ENCODE measurements around the gene NFATC2IP. TPM values are rescaled to one million over a fixed set of nuclear protein-coding genes. Genes with fewer than 3 reads are reported as not detected.

Gene NFATC2IP
- polyA plus RNA-seq, 1 donor (not counting 4 experiments of a cell fraction or from before 2014, with no cell fraction given) = 56.5 TPM

GRCh38 chr16:28902909-28903308 lies 47.8 kb upstream of the NFATC2IP start:
- DNase-seq (ENCODE audit: low read depth, low spot score) (no peak), FAIRE-seq (no peak)
- TF ChIP-seq CTCF (optimal IDR thresholded peaks at IDR 0.05 in 1 of 3, IDR thresholded peaks at IDR 0.05 in 1 of 3, conservative IDR thresholded peaks at IDR 0.05 in 1 of 3; ENCODE audit: extremely low read depth in 1 of 3, insufficient read depth in 2 of 3, low read length in 3 of 3) (no peak), EZH2 (IDR thresholded peaks at IDR 0.05; ENCODE audit: low read length) (no peak)
- Histone ChIP-seq H3K9ac (ENCODE audit: control insufficient read depth, extremely low read depth, insufficient read depth, low read length) (no peak overlapping the region), H3K27ac (ENCODE audit: control insufficient read depth, insufficient read depth, low read length) (no peak overlapping the region), H3K36me3 (ENCODE audit: control insufficient read depth in 2 of 2, extremely low read depth in 1 of 2, insufficient read depth in 2 of 2, low read length in 2 of 2) (peaks cover 0 to 8% of the 10 kb centered on the region in 2 experiments), H3K4me3 (ENCODE audit: control insufficient read depth in 2 of 3, extremely low read depth in 1 of 3, insufficient read depth in 2 of 3, low read depth in 1 of 3, low read length in 3 of 3) (no peak overlapping the region), H3K4me2 (ENCODE audit: control insufficient read depth, extremely low read depth, insufficient read depth, low read depth, low read length) (no peak overlapping the region), H3K27me3 (ENCODE audit: control insufficient read depth, extremely low read depth, insufficient read depth, low read length) (no peaks in the 10 kb centered on the region), H3K9me1 (ENCODE audit: control insufficient read depth, extremely low read depth, insufficient read depth, low read length) (no peaks in the 10 kb centered on the region), H4K20me1 (ENCODE audit: control insufficient read depth, extremely low read depth, insufficient read depth, low read length) (no peaks in the 10 kb centered on the region), H3K9me3 (ENCODE audit: control insufficient read depth, low read depth, low read length) (no peaks in the 10 kb centered on the region), H3K4me1 (ENCODE audit: control insufficient read depth, extremely low read depth, insufficient read depth, low read length) (peaks cover 2% of the 10 kb centered on the region), H3K79me2 (ENCODE audit: control insufficient read depth, insufficient read depth, low read length) (no peaks in the 10 kb centered on the region), H2AFZ (ENCODE audit: control insufficient read depth, low read length) (no peak overlapping the region)
- dilution Hi-C loops (cut with MboI; ENCODE audit: extremely low pct_ligation_motif_present, low sequenced_read_pairs) = no loop called here

GRCh38 chr16:28903344-28904042 lies 47.2 kb upstream of the NFATC2IP start:
- Histone ChIP-seq H4K20me1 (ENCODE audit: control insufficient read depth, extremely low read depth, insufficient read depth, low read length) (no peaks in the 10 kb centered on the region), H3K9me3 (ENCODE audit: control insufficient read depth, low read depth, low read length) (no peaks in the 10 kb centered on the region), H2AFZ (ENCODE audit: control insufficient read depth, low read length) (no peak overlapping the region), H3K4me1 (ENCODE audit: control insufficient read depth, extremely low read depth, insufficient read depth, low read length) (no peaks in the 10 kb centered on the region), H3K36me3 (ENCODE audit: control insufficient read depth in 2 of 2, extremely low read depth in 1 of 2, insufficient read depth in 2 of 2, low read length in 2 of 2) (peaks cover 0 to 12% of the 10 kb centered on the region in 2 experiments), H3K4me3 (ENCODE audit: control insufficient read depth in 2 of 3, extremely low read depth in 1 of 3, insufficient read depth in 2 of 3, low read depth in 1 of 3, low read length in 3 of 3) (no peak overlapping the region), H3K27me3 (ENCODE audit: control insufficient read depth, extremely low read depth, insufficient read depth, low read length) (no peaks in the 10 kb centered on the region), H3K79me2 (ENCODE audit: control insufficient read depth, insufficient read depth, low read length) (no peaks in the 10 kb centered on the region), H3K27ac (ENCODE audit: control insufficient read depth, insufficient read depth, low read length) (no peak overlapping the region), H3K9me1 (ENCODE audit: control insufficient read depth, extremely low read depth, insufficient read depth, low read length) (no peaks in the 10 kb centered on the region), H3K9ac (ENCODE audit: control insufficient read depth, extremely low read depth, insufficient read depth, low read length) (no peak overlapping the region), H3K4me2 (ENCODE audit: control insufficient read depth, extremely low read depth, insufficient read depth, low read depth, low read length) (no peak overlapping the region)
- FAIRE-seq = no peak
- no peak for DNase-seq (ENCODE audit: low read depth, low spot score)
- no peak for TF ChIP-seq CTCF (optimal IDR thresholded peaks at IDR 0.05 in 1 of 3, IDR thresholded peaks at IDR 0.05 in 1 of 3, conservative IDR thresholded peaks at IDR 0.05 in 1 of 3; ENCODE audit: extremely low read depth in 1 of 3, insufficient read depth in 2 of 3, low read length in 3 of 3)
- TF ChIP-seq EZH2 (IDR thresholded peaks at IDR 0.05; ENCODE audit: low read length) = no peak
- dilution Hi-C loops (cut with MboI; ENCODE audit: extremely low pct_ligation_motif_present, low sequenced_read_pairs) = no loop called here
